D721Med (cell line): ENCODE results near the gene RAB8B.

ENCODE experiments used
- DNase-seq: peaks from one replicate; pipeline ENCODE4 v3.0.0; 2011; ENCODE audit warnings: low spot score; ENCODE audit not compliant: insufficient read length
- FAIRE-seq: peaks from 2 replicates; lab custom pipeline; 2011; peaks lifted over from hg19 to GRCh38; lab: Jason Lieb, UNC
- TF ChIP-seq, protein P1 (sequence below): IDR thresholded peaks from 2 replicates; pipeline ENCODE4 v1.5.1; 2012; ENCODE audit warnings: mild to moderate bottlenecking, control low read depth; ENCODE audit not compliant: insufficient read depth; ENCODE audit errors: missing control alignments

The RAB8B gene

GRCh38 chr15:63180746-63181145 lies 8.7 kb upstream of the RAB8B start:
- no peak for FAIRE-seq

DNA sequence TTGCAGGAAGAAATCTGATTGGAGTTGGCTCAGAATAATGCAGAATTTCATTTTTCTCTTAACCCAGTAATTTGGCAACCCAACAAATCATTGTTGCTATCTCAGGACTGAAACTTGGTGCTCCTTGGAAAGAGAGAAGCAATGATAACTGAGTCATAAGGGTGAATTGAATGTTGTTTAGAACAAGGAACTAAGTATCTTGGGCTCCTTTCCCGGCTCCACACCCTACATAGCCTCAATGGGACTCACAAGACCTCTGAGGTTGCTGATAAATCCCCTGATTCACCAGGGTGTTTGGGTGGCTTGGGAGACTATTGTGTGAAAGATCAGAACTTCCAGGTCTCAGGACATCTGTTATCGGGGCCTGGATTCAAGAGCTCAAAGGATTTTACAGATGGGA lies 7.8 kb upstream of the RAB8B start:
- FAIRE-seq (no peak), DNase-seq (no peak)
- TF ChIP-seq, protein P1, sequence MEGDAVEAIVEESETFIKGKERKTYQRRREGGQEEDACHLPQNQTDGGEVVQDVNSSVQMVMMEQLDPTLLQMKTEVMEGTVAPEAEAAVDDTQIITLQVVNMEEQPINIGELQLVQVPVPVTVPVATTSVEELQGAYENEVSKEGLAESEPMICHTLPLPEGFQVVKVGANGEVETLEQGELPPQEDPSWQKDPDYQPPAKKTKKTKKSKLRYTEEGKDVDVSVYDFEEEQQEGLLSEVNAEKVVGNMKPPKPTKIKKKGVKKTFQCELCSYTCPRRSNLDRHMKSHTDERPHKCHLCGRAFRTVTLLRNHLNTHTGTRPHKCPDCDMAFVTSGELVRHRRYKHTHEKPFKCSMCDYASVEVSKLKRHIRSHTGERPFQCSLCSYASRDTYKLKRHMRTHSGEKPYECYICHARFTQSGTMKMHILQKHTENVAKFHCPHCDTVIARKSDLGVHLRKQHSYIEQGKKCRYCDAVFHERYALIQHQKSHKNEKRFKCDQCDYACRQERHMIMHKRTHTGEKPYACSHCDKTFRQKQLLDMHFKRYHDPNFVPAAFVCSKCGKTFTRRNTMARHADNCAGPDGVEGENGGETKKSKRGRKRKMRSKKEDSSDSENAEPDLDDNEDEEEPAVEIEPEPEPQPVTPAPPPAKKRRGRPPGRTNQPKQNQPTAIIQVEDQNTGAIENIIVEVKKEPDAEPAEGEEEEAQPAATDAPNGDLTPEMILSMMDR: no peak

More at GRCh38 chr15:63180746-63181145, 8.7 kb upstream of the RAB8B start:
- TF ChIP-seq, protein P1: no peak
- no peak for DNase-seq

DNA sequence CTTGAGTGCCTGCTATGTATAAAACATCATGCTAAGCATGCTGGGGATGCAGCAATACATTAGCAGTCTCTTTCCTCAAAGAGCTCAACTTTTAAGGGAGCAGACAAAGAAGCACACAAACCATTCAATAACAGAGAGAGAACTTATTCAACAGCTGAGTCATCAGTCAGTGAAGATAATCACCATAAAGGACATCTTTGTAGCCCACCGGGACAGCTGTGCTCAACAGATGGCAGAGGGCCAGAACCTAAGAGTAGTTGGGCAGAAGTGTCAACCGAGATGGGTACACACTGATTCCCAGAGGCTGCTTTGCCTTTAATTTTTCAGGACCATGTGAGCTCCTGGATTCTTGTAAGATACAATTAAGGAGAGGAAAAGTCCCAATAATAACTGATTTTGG lies 4.2 kb upstream of the RAB8B start:
- TF ChIP-seq, protein P1: no peak
- DNase-seq (no peak), FAIRE-seq (no peak)

- FAIRE-seq (no peak), DNase-seq (no peak)
- TF ChIP-seq, protein P1: no peak
Observed at GRCh38 chr15:63186065-63186464, 3.3 kb upstream of the RAB8B start.

GRCh38 chr15:63187589-63188226 lies 1.7 kb upstream of the RAB8B start:
- DNase-seq (no peak), FAIRE-seq (no peak)
- TF ChIP-seq, protein P1: no peak

DNA sequence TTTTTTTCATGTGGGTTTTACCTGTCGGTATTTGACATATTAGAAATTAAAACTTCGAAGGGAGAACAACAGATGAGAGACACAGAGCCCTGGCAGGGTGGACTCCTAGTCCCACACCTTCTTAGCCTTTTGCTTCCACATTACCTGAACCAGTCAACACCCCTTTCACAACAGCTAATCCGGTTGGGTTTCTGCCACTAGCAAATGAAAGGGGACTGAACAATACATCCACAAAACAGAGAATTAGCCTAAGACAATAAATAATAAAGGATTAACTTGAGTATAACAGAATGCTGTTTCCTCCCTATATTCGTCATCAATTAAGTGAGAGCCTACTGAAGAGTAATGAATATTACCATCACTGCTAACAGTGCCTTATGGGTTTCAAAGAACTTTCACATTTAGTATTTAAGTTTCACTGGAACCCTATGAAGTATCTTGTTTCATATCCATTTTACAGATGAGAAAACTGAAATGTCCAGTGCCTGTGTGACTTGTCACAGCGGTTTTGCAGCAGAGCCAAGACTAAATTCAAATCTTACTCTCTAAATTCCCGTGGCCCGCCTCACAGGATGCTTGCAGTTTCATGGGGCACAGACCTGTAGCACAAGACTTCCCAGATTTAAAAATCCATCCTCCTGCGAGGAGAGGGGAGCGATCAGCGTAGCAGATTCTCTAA lies 1.0 kb upstream of the RAB8B start:
- TF ChIP-seq, protein P1: no peak
- DNase-seq (no peak), FAIRE-seq (no peak)
